ENCODE data around the gene BCL7C.
"Not testable (repeated sequence)": the region's sequence is repeated elsewhere in the genome, so short reads cannot be mapped to it uniquely, and the experiment has no call there.

The BCL7C gene

GRCh38 chr16:30893744-30894539, at the start of gene BCL7C:
Gene BCL7C (minus strand): TSS chr16:30894077. CDS start chr16:30893944, 133 bp downstream.
- peak; percentile 55 for DNase-seq (ENCODE audit: low read depth)
- peak within 1 kb of the TSS; percentile 88 for H3K4me3 ChIP-seq (ENCODE audit: low read depth, low read length)
- peak; percentile 81 for TF ChIP-seq CTCF (IDR thresholded peaks at IDR 0.05; ENCODE audit: control insufficient read depth, extremely low read depth, insufficient read depth)

DNA sequence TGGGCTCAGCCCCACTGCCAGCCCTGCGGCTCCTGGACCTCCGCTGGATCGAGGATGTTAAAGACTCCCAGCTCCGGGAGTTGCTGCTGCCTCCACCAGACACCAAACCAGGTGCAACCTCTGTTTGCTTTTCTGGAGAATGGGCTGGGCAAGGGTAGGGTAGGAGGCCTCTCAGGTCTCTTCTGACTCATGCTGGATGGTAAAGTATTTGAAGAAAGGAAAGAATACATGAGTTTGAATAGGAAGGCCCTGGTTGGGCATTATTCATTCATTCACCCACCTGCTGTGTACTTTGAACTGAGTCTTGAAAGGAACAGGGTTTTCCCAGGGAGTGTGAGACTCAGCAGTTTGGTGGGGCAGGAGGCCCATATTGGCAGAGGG, 48.5 kb upstream of the BCL7C start:
- TF ChIP-seq CTCF (IDR thresholded peaks at IDR 0.05; ENCODE audit: control insufficient read depth, extremely low read depth, insufficient read depth) = no peak
- no peak overlapping the region for H3K4me3 ChIP-seq (ENCODE audit: low read depth, low read length)
- no peak for DNase-seq (ENCODE audit: low read depth)

- peak; percentile 84 for TF ChIP-seq CTCF (IDR thresholded peaks at IDR 0.05; ENCODE audit: control insufficient read depth, extremely low read depth, insufficient read depth)
- no peak for DNase-seq (ENCODE audit: low read depth)
- H3K4me3 ChIP-seq (ENCODE audit: low read depth, low read length) = no peak overlapping the region
Observed at GRCh38 chr16:30941600-30942425, 47.9 kb upstream of the BCL7C start.

- DNase-seq (ENCODE audit: low read depth); H3K4me3 ChIP-seq (ENCODE audit: low read depth, low read length): not testable (repeated sequence)
Observed at GRCh38 chr16:30939571-30939970, 45.7 kb upstream of the BCL7C start.

DNA sequence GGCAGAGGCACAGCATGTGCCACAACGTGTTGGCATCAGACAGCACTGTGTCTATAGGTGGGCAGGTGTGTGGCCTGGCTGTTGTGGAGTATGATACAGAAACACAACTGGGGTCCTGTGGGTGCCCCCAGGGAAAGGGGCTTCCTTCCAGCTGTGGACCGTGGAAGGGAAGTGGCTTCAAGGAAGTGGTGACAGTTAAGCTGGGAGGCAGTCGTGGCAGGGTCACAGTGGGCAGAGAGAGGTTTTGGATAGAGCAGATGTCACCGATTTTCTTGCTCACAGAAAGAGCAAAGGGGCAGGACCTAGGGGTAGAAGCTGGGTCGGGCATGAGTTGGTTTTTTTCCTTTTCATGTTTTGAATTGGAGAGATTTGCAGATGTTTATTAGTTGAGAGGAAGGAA, 43.8 kb upstream of the BCL7C start:
- H3K4me3 ChIP-seq (ENCODE audit: low read depth, low read length) = no peak overlapping the region
- no peak for TF ChIP-seq CTCF (IDR thresholded peaks at IDR 0.05; ENCODE audit: control insufficient read depth, extremely low read depth, insufficient read depth)

DNA sequence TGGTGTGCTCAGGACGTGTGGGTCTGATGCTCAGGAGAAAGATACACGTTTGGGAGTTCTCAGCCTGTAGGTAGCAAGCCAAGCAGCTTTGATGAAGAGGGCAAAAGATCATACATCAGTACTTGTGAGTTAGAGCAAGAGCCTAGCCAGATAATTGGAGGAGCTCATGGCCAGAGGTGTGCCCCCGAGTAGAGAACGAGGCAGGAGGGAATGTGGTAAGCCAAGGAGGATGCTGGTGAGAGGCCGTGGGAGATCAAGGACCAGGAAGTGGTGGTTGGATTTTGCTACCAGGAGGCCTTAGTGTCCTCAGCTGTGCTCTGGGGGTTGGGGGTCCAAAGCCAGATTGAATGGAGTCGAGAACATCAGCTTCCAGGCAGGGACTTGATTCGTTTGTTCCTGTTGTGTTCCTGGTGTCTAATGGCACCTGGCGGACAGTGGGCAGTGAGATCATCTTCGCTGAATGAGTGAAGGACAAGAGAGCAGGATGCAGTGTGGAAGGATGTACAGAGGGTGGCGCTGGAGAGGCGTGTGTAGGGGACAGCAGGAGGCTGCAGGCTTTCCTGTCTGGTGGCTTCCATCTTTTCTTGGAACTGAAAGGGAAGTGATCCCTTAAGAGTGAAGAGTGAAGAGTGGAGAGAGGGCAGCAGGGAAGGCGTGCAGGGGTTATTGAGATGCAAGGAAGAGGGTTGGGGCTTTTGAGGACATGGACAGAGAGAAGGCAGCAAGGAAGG, 41.1 kb upstream of the BCL7C start:
- no peak for DNase-seq (ENCODE audit: low read depth)
- TF ChIP-seq CTCF (IDR thresholded peaks at IDR 0.05; ENCODE audit: control insufficient read depth, extremely low read depth, insufficient read depth) = peak; percentile 29; the same call in 1 of the 2 replicates

More for the DNA sequence above, 43.8 kb upstream of the BCL7C start:
- DNase-seq (ENCODE audit: low read depth) = no peak

More for the DNA sequence above, 41.1 kb upstream of the BCL7C start:
- H3K4me3 ChIP-seq (ENCODE audit: low read depth, low read length) = no peak overlapping the region
